DND-41 (cell line): ENCODE measurements around the gene SGMS1.

Experiments
- CTCF ChIP-seq: IDR thresholded peaks from 2 replicates; pipeline ENCODE4 v1.5.1; 2012; ENCODE audit warnings: borderline replicate concordance, low read length, moderate library complexity, mild to moderate bottlenecking; ENCODE audit not compliant: poor library complexity, severe bottlenecking; ENCODE audit errors: extremely low read depth
- EZH2 ChIP-seq: IDR thresholded peaks from 3 replicates; pipeline ENCODE4 v1.6.1; 2012; ENCODE audit warnings: borderline replicate concordance, low read depth, mild to moderate bottlenecking, moderate library complexity, low read length, inconsistent platforms; ENCODE audit not compliant: severe bottlenecking

GRCh38 chr10:50375051-50375452, 248.7 kb downstream of the SGMS1 start:
- TF ChIP-seq CTCF (no peak), EZH2 (no peak)
